Sigmoid colon (tissue), 7 donors: ENCODE measurements around the gene PEAR1. TPM values are rescaled to one million over a fixed set of nuclear protein-coding genes. Genes with fewer than 3 reads are reported as not detected.
A peak's percentile ranks its signal among the peaks of the same experiment; 100 is the strongest.

Experiments used
- DNase-seq: peaks from one replicate; pipeline ENCODE4 v3.0.0-alpha.2; 2019
- H3K27ac ChIP-seq, 4 donors: fragments of 200-600 bp; sonication (generic); one replicate each; pipeline ENCODE4 v1.5.1; 2016 to 2019; ENCODE audit warnings: mild to moderate bottlenecking in 1 of 4
- H3K27me3 ChIP-seq, 3 donors: fragments of 200-600 bp; sonication (generic); one replicate each; pipeline ENCODE4 v1.5.1; 2019; ENCODE audit warnings: mild to moderate bottlenecking in 1 of 3
- H3K36me3 ChIP-seq, 4 donors: fragments of 200-600 bp; sonication (generic); one replicate each; pipeline ENCODE4 v1.5.1; 2016 to 2019
- H3K4me1 ChIP-seq, 4 donors: fragments of 200-600 bp; sonication (generic); one replicate each; pipeline ENCODE4 v1.5.1; 2017 to 2019
- H3K4me3 ChIP-seq, 4 donors: fragments of 200-600 bp; sonication (generic); one replicate each; pipeline ENCODE4 v1.5.1; 2017 to 2019; ENCODE audit warnings: mild to moderate bottlenecking in 2 of 4, moderate library complexity in 1 of 4
- H3K9me3 ChIP-seq, 4 donors: fragments of 200-600 bp in 3 of 4; sonication (generic) in 3 of 4; one replicate each; pipeline versions ENCODE4 v1.5.1 to v1.6.1; 2013 to 2019
- EP300 ChIP-seq, 4 donors: sonication (generic); formaldehyde crosslinking; IDR thresholded peaks; one replicate each; pipeline ENCODE4 v1.6.1; 2017; ENCODE audit warnings: antibody characterized with exemption in 4 of 4
- POLR2A ChIP-seq, 2 donors: fragments of 450-650 bp; IDR thresholded peaks; one replicate each; pipeline ENCODE4 v1.6.1; 2016; ENCODE audit warnings: antibody characterized with exemption in 2 of 2, mild to moderate bottlenecking in 2 of 2, moderate library complexity in 2 of 2
- POLR2AphosphoS5 ChIP-seq, 4 donors: sonication (generic); formaldehyde crosslinking; IDR thresholded peaks; one replicate each; pipeline ENCODE4 v1.6.1; 2017; ENCODE audit warnings: antibody characterized with exemption in 4 of 4
- WGBS, 2 donors: extraction: QIAGEN DNeasy Blood & Tissue Kit; methylation state at CpG; one replicate each; pipeline ENCODE4 v1.1.7; 2013; 5-methylcytosine and 5-hydroxymethylcytosine counted together
- intact Hi-C: fragments of 100-400 bp; cut with DNase I; formaldehyde crosslinking; loops from one replicate; pipeline ENCODE4 v1.15.1; 2023
- polyA plus RNA-seq, 3 donors: library from polyadenylated mRNA; stranded (reverse); fragments of 200-250 nt; gene quantifications; one replicate each; pipeline ENCODE4 v1.2.3, GENCODE V29; 2013
- total RNA-seq, 4 donors: library from RNA; depleted of rRNA; stranded (reverse); fragments of >200 nt; gene quantifications; one replicate each; pipeline ENCODE4 v1.1.0, GENCODE V29; 2016
- TF ChIP-seq, protein P1 (sequence below), 4 experiments: fragments of 450-650 bp in 3 of 4; fragments of 200-600 bp in 1 of 4; IDR thresholded peaks; one replicate each; pipeline ENCODE4 v1.5.1; 2016 to 2019; ENCODE audit warnings: antibody characterized with exemption in 4 of 4, mild to moderate bottlenecking in 3 of 4, moderate library complexity in 2 of 4
- donor health status: healthy with polysubstance abuse.
- donor health status: Bipolar disorder and iron deficiency.
- donor health status: healthy.

PEAR1 gene
- total and polyA plus RNA-seq, 7 donors, result under 0.01 to 8.3 (median 3.8) TPM

GRCh38 chr1:156921053-156921529 is 27.6 kb downstream of the PEAR1 start:
- no peak for TF ChIP-seq POLR2AphosphoS5 (IDR thresholded peaks at IDR 0.05)
- no peak for TF ChIP-seq POLR2A (IDR thresholded peaks at IDR 0.05)
- TF ChIP-seq, protein P1, sequence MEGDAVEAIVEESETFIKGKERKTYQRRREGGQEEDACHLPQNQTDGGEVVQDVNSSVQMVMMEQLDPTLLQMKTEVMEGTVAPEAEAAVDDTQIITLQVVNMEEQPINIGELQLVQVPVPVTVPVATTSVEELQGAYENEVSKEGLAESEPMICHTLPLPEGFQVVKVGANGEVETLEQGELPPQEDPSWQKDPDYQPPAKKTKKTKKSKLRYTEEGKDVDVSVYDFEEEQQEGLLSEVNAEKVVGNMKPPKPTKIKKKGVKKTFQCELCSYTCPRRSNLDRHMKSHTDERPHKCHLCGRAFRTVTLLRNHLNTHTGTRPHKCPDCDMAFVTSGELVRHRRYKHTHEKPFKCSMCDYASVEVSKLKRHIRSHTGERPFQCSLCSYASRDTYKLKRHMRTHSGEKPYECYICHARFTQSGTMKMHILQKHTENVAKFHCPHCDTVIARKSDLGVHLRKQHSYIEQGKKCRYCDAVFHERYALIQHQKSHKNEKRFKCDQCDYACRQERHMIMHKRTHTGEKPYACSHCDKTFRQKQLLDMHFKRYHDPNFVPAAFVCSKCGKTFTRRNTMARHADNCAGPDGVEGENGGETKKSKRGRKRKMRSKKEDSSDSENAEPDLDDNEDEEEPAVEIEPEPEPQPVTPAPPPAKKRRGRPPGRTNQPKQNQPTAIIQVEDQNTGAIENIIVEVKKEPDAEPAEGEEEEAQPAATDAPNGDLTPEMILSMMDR (IDR thresholded peaks at IDR 0.05), result no peak
- no peak for TF ChIP-seq EP300 (IDR thresholded peaks at IDR 0.05)
- 55 to 70% methylated on average over 7 of the region's 7 CpGs for WGBS, 2 donors
- H3K27me3 ChIP-seq, result peaks cover 37 to 66% (median 59%) of the 10 kb centered on the region in 3 donors
- no peak for DNase-seq
- H3K4me1 ChIP-seq, result peaks cover 0 to 25% (median 23%) of the 10 kb centered on the region in 4 donors
- H3K36me3 ChIP-seq, result peaks cover 0 to under 1% (median 0%) of the 10 kb centered on the region in 4 donors
- H3K27ac ChIP-seq, result no peak overlapping the region
- intact Hi-C loops, result loop anchor here (10.0 kb wide), 1 partner anchor 86 kb away; no protein-coding TSS in a partner anchor
- no peaks in the 10 kb centered on the region for H3K9me3 ChIP-seq
- H3K4me3 ChIP-seq, result no peak overlapping the region

- H3K36me3 ChIP-seq, result no peaks in the 10 kb centered on the region
- peak overlapping the region in 1 of 4 donors; percentile 11 for H3K4me3 ChIP-seq
- intact Hi-C loops, result loop anchor here (10.0 kb wide), 1 partner anchor 88 kb away; no protein-coding TSS in a partner anchor
- H3K27ac ChIP-seq, result no peak overlapping the region
- H3K27me3 ChIP-seq, result peaks cover 48 to 87% (median 76%) of the 10 kb centered on the region in 3 donors
- H3K9me3 ChIP-seq, result no peaks in the 10 kb centered on the region
- H3K4me1 ChIP-seq, result peaks cover 0 to 35% (median 31%) of the 10 kb centered on the region in 4 donors
- TF ChIP-seq, protein P1 (IDR thresholded peaks at IDR 0.05), result no peak
- TF ChIP-seq EP300 (IDR thresholded peaks at IDR 0.05) (no peak), POLR2A (IDR thresholded peaks at IDR 0.05) (no peak), POLR2AphosphoS5 (IDR thresholded peaks at IDR 0.05) (no peak)
- WGBS, 2 donors, result 12 to 17% methylated on average over 11 of the region's 11 CpGs
- DNase-seq, result no peak
Measured at GRCh38 chr1:156922986-156923669, 29.6 kb downstream of the PEAR1 start.

- TF ChIP-seq EP300 (IDR thresholded peaks at IDR 0.05) (no peak), POLR2A (IDR thresholded peaks at IDR 0.05) (no peak), POLR2AphosphoS5 (IDR thresholded peaks at IDR 0.05) (no peak)
- TF ChIP-seq, protein P1 (IDR thresholded peaks at IDR 0.05), result no peak
- Histone ChIP-seq H3K4me1 (peaks cover 0 to 35% (median 31%) of the 10 kb centered on the region in 4 donors), H3K27ac (no peak overlapping the region), H3K9me3 (no peaks in the 10 kb centered on the region), H3K4me3 (peak overlapping the region in 2 of 4 donors; percentile 11 to 19), H3K27me3 (peaks cover 48 to 92% (median 77%) of the 10 kb centered on the region in 3 donors), H3K36me3 (no peaks in the 10 kb centered on the region)
- DNase-seq, result no peak
- 3 to 4% methylated on average over 64 of the region's 64 CpGs for WGBS, 2 donors
- intact Hi-C loops, result loop anchor here (10.0 kb wide), 1 partner anchor 89 kb away; no protein-coding TSS in a partner anchor
Measured at GRCh38 chr1:156923670-156924477, 30.4 kb downstream of the PEAR1 start.

- DNase-seq, result no peak
- H3K27me3 ChIP-seq, result peaks cover 50 to 94% (median 77%) of the 10 kb centered on the region in 3 donors
- intact Hi-C loops, result loop anchor here (10.0 kb wide), 1 partner anchor 90 kb away; no protein-coding TSS in a partner anchor
- WGBS, 2 donors, result 35 to 42% methylated on average over 22 of the region's 22 CpGs
- H3K9me3 ChIP-seq, result no peaks in the 10 kb centered on the region
- no peaks in the 10 kb centered on the region for H3K36me3 ChIP-seq
- TF ChIP-seq, protein P1 (IDR thresholded peaks at IDR 0.05), result no peak
- no peak for TF ChIP-seq POLR2AphosphoS5 (IDR thresholded peaks at IDR 0.05)
- no peak for TF ChIP-seq EP300 (IDR thresholded peaks at IDR 0.05)
- TF ChIP-seq POLR2A (IDR thresholded peaks at IDR 0.05), result no peak
- no peak overlapping the region for H3K4me3 ChIP-seq
- peaks cover 0 to 35% (median 31%) of the 10 kb centered on the region in 4 donors for H3K4me1 ChIP-seq
- H3K27ac ChIP-seq, result no peak overlapping the region
Measured at GRCh38 chr1:156924478-156925153, 31.1 kb downstream of the PEAR1 start.
